Measurements from ENCODE around the gene DTX3.
"Not testable (repeated sequence)": the region's sequence is repeated elsewhere in the genome, so short reads cannot be mapped to it uniquely, and the experiment has no call there.

DNA sequence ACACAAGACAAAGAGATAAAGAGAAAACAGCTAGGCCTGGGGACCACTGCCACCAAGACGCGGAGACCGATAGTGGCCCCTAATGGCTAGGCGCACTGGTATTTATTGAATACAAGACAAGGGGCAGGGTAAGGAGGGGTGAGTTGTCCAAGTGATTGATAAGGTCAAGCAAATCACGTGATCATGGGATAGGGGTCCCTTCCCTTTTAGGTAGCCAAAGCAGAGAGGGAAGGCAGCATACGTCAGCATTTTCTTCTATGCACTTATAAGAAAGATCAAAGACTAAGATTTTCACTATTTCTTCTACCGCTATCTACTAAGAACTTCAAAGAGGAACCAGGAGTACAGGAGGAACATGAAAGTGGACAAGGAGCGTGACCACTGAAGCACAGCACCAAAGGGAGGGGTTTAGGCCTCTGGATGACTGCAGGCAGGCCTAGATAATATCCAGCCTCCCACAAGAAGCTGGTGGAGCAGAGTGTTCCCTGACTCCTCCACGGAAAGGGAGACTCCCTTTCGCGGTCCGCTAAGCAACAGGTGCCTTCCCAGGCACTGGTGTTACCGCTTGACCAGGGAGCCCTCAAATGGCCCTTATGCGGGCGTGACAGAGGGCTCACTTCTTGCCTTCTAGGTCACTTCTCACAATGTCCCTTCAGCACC lies 15.5 kb upstream of the DTX3 start:
- not testable (repeated sequence) for TF ChIP-seq POLR2A, POLR2AphosphoS5 (IDR thresholded peaks at IDR 0.05)
- TF ChIP-seq, protein P1, sequence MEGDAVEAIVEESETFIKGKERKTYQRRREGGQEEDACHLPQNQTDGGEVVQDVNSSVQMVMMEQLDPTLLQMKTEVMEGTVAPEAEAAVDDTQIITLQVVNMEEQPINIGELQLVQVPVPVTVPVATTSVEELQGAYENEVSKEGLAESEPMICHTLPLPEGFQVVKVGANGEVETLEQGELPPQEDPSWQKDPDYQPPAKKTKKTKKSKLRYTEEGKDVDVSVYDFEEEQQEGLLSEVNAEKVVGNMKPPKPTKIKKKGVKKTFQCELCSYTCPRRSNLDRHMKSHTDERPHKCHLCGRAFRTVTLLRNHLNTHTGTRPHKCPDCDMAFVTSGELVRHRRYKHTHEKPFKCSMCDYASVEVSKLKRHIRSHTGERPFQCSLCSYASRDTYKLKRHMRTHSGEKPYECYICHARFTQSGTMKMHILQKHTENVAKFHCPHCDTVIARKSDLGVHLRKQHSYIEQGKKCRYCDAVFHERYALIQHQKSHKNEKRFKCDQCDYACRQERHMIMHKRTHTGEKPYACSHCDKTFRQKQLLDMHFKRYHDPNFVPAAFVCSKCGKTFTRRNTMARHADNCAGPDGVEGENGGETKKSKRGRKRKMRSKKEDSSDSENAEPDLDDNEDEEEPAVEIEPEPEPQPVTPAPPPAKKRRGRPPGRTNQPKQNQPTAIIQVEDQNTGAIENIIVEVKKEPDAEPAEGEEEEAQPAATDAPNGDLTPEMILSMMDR (IDR thresholded peaks at IDR 0.05): not testable (repeated sequence)
